Mammary epithelial cell (primary cell): ENCODE measurements around the gene CCNB1IP1.

Experiments
- EZH2 ChIP-seq: IDR thresholded peaks from 2 replicates; pipeline ENCODE4 v1.6.1; 2012; ENCODE audit warnings: low read length, inconsistent platforms, borderline replicate concordance
- TF ChIP-seq, protein P1 (sequence below), 2 donors: IDR thresholded peaks in 1 of 2; conservative IDR thresholded peaks in 1 of 2; 2 replicates each; pipeline ENCODE4 v1.5.1; 2011 to 2012; ENCODE audit warnings: inconsistent platforms in 2 of 2, low read length in 2 of 2, mild to moderate bottlenecking in 2 of 2, control low read depth in 1 of 2, low read depth in 1 of 2; ENCODE audit not compliant: insufficient read depth in 1 of 2; ENCODE audit errors: extremely low read depth in 1 of 2

DNA sequence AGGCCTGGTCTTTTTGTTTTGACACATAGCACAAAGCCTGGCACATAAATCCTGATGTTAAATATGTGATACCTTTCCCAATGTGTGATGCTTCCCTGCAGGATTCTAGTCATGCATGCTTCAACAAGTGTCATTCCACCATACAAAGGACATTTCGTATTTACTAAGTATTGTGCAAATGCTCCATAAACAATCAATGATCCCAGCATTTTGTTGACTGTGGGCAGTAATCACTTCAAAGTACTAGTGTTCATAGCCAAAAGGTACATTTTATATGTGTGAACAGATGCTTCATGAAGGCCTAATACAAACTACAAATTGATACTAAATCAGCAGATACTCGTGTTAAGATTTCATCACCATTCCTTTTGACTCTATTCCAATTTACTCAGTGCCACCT is 4.4 kb downstream of the CCNB1IP1 start:
- TF ChIP-seq, protein P1, sequence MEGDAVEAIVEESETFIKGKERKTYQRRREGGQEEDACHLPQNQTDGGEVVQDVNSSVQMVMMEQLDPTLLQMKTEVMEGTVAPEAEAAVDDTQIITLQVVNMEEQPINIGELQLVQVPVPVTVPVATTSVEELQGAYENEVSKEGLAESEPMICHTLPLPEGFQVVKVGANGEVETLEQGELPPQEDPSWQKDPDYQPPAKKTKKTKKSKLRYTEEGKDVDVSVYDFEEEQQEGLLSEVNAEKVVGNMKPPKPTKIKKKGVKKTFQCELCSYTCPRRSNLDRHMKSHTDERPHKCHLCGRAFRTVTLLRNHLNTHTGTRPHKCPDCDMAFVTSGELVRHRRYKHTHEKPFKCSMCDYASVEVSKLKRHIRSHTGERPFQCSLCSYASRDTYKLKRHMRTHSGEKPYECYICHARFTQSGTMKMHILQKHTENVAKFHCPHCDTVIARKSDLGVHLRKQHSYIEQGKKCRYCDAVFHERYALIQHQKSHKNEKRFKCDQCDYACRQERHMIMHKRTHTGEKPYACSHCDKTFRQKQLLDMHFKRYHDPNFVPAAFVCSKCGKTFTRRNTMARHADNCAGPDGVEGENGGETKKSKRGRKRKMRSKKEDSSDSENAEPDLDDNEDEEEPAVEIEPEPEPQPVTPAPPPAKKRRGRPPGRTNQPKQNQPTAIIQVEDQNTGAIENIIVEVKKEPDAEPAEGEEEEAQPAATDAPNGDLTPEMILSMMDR (conservative IDR thresholded peaks at IDR 0.05 in 1 of 2, IDR thresholded peaks at IDR 0.05 in 1 of 2; ENCODE audit: extremely low read depth in 1 of 2, insufficient read depth in 1 of 2, low read depth in 1 of 2, low read length in 2 of 2): no peak
- TF ChIP-seq EZH2: no peak
